ENCODE data around the gene CACNA2D3.
"Not testable (repeated sequence)": the region's sequence is repeated elsewhere in the genome, so short reads cannot be mapped to it uniquely, and the experiment has no call there.

CACNA2D3 gene

DNA sequence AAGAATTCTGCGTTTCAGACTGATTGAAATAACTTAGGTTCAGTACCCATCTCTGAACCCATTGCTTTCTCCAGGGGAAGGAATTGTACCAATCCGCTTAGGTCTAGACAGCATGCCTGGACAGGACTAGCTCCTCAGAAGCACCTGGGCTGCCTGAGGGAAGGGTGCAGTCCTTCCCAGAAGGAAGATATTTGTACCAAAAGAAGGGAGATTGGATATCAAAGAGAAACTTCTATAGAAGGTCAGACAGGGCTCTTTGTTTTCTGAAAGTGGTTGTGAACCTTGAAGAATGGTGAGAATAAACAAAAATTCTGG is 939.3 kb downstream of the CACNA2D3 start:
- DNase-seq = no peak

GRCh38 chr3:55064164-55064563 is 941.8 kb downstream of the CACNA2D3 start:
- no peak for DNase-seq

GRCh38 chr3:55065331-55065730 is 943.0 kb downstream of the CACNA2D3 start:
- no peak for DNase-seq

DNA sequence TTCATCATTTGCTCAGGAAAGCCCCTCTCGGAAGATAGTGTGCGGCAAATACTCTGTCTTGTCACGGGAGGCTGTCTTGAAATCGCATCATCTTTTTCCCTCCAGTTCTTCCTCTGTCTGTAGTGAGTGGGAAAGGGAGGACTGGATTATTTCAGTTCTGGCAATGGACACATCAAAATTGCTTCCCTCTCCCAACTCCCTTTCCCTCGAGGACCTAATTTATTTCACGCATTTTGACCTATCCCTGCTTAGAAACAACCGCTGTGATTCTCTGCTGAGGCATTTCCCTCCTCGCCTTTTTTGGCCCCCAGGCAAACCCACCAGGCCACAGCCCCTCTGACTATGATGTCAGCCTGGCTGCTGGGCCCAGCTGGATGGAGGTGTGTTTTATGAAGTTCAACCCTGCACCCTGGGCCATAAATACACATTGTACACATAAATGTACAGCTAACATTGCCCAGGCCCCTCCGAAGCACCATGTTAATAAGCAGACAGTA is 944.2 kb downstream of the CACNA2D3 start:
- DNase-seq = no peak

DNA sequence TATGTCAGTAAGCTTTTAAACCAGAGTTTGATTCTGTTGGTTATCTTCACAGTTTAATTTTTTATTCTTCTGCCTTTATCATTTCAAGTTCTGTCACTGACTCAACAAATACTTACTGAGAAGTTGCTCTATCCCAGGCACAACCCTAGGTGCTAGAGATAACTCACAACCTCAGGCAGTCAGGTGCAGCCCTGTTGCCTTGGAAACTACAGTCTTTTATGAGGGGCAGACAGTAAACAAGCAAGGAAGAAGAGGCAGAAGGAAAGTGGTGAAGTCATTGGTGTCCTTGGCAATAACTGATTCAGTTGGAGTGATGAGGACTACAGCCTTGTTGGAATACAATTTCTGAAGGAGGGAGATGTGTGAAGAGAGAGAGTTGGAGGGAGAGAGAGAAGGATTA is 947.6 kb downstream of the CACNA2D3 start:
- no peak for DNase-seq

- no peak for DNase-seq
Measured at GRCh38 chr3:55074796-55075195, 952.4 kb downstream of the CACNA2D3 start.

DNA sequence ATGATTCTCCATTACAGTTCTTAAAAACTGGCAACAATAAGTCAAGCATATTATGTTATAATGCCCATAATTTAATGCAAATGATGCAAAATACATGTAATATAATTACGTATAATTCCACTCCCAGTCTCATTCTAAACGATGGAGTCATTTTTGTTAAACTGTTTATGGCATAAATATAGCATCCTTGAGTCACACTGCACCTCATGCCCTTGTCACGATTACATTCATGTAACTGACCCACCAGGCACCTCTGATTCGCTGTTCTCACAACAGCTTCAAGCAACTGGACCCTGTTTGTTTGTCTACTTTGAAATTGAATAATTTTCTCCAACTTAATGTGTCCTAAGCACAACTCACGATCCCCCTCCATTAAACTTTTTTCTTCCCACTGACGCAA is 953.5 kb downstream of the CACNA2D3 start:
- no peak for DNase-seq

DNA sequence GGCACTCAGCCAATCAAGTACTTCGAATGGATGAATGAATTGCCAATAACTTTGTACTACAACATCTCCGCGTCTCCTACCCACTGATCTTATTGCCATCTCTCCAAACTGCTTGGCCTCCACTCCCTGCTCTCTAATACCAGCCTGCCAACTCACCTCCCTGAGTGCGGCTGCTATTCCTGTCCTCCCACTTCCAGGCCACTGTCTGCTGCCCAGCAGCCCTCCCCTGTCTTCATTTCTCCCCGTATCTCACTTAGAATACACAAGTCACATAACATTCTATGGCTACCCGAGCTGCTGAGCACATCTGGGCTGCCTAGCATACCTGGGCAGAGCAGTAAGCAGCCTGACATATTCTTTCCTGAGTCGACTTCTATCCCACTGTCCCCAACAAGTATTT is 955.4 kb downstream of the CACNA2D3 start:
- DNase-seq = no peak

DNA sequence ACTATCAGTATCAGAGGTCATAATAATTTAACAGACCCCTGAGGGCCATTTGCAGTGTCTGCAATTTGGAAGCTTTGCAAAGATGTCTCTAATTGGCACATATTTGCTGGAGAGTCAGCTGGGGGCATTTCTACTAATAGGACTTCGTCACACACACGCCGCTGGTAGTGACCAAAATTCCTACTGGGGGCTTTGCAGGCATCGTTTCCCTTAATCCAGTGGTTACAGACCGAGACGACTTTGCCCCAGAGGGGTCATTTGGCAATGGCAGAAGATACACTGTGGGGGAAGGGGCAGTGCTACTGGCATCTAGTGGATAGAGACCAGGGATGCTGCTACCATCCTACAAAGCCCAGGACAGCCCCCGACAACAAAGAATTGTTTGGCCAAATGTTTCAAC is 956.5 kb downstream of the CACNA2D3 start:
- DNase-seq = no peak

- DNase-seq = no peak
Measured at GRCh38 chr3:55085231-55085630, 962.9 kb downstream of the CACNA2D3 start.

- DNase-seq = no peak
Measured at GRCh38 chr3:55089211-55089610, 966.9 kb downstream of the CACNA2D3 start.

DNA sequence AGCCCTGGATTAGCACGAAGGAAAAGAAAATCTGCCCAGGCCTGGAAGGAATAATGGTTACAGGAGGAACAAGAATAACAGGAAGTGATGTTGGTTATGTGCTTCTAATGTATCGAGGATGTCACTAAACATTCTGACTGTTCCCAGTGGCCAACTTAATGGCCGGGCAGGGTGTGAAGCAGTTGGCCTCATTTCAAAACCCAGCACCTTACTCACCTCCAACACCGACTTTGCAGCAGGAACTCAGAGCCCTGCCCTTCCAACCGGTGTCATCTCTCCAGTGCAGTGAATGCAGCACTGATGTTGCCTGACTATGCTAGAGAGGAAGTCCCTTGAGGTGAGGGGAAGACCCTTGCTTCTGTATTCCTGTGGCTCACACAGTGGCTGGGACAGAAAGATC is 967.9 kb downstream of the CACNA2D3 start:
- no peak for DNase-seq

DNA sequence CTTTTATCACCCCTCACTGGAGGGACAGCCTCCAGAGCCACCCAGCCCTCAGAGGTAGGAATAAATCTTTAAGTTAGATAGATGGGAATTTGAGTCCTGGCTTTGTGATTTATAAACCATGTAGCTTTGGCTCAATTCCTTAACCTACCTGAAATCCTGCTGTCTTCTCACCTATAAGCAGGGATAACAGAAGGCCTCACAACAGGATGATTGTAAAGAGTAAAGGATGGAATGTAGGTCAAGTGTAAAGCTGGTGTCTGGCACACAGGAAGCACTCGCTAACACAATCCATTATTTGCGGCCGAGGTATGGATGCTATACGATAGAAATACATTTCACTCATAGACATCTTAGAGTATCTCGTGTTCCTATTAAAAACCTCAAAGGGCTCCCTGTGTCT is 968.4 kb downstream of the CACNA2D3 start:
- no peak for DNase-seq

GRCh38 chr3:55091381-55092225 is 969.3 kb downstream of the CACNA2D3 start:
- no peak for DNase-seq

DNA sequence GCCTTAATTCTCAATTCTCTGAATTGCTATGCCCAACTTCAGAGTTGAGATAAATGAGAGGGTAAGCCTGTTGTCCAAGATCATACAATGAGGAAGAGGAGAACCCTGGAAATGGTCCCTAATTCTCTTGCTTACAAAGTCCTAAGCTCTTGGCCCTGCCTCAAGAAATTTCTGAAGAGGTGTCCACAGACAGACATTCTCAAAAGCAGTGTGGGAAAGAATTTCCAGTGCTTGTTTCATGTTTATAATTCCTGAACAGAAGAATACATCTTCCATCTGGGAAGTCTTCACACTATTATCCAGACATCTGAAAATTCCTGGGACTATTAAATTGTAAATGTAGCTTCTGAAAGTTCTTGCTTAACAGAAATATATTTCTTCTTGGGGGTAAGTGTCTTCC is 972.3 kb downstream of the CACNA2D3 start:
- DNase-seq = no peak

GRCh38 chr3:55097441-55097840 is 975.1 kb downstream of the CACNA2D3 start:
- no peak for DNase-seq

DNA sequence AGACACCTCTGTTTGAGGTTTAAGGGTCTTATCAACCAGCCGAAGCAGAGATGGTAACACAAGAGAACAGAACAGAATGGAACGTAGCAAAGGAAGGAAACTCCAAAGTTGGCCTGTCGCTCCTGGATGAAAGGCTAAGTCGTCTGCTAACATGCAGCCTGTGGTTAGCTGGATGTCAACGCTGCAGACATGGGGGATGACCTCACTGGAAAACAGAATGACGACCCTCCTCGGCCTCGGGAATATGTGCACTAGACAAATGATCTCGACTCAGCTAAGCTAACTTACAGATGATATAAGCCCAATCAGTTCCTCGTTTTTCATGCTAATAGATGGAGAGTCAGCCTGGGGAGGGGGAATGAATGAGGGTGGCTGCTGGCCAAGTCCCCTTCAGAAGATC is 983.3 kb downstream of the CACNA2D3 start:
- no peak for DNase-seq

DNA sequence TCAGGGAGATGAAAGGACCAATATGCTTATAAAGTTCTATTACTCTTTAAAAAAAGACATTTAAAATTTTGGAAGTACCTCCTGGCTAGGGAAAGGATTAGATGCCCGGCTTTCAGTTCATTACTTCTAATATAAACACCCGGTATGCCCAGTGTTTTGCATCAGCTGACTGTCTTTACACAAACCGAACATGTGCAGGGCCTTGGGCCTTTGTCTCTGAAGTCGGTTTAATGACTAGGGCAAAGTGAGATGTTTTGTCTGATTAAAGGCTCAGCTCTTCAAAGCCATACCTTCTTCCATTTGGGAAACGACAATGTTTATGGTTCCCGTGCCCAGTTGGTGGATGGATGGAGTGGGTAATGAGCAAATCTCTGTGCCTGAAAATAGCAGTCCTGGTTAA is 984.8 kb downstream of the CACNA2D3 start:
- no peak for DNase-seq

DNA sequence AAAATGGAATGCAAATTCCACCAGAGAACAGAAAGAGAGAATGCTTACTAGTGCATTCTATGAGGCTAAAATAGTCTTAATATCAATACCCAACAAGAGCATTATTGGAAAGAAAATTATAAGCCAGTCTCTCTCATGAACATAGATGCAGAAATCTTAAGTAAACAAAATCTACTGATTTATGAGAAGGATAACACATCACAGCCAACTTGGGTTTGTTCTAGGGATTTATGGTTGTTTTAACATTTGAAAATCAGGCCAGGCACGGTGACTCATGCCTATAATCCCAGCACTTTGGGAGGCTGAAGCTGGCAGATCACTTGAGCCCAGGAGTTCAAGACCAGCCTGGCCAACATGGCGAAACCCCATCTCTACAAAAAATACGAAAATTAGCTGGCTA is 989.6 kb downstream of the CACNA2D3 start:
- not testable (repeated sequence) for DNase-seq

GRCh38 chr3:55118451-55118850 is 996.1 kb downstream of the CACNA2D3 start:
- DNase-seq = no peak

DNA sequence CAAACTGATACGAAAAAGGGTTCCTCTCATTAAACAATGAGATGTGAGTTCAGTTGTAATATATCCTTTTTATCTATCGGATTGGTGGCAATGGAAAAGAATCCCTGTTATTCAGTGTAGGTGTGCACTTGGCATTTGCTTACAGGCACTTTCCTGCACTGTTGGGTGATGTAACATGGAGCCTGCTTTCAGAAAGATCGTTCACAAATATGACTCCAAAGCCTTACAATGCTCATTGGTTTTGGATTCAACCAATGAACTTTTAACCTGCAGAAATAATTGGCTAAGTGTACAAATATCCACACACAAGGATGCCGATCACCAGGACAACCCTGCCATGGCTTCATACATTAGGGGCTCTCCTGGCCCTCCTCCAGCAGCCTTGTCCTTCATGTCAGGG is 996.9 kb downstream of the CACNA2D3 start:
- DNase-seq = no peak

GRCh38 chr3:55122312-55122711 is 1000.0 kb downstream of the CACNA2D3 start:
- no peak for DNase-seq
